Dedifferentiated amniotic fluid mesenchymal stem cell (primary cell): Measurements from ENCODE around the gene DENND1A.
A peak's percentile ranks its signal among the peaks of the same experiment; 100 is the strongest.

ENCODE experiments used
- DNase-seq: peaks from one replicate; pipeline ENCODE4 v3.0.0-alpha.2; 2016; ENCODE audit errors: extremely low spot score

Gene DENND1A

DNA sequence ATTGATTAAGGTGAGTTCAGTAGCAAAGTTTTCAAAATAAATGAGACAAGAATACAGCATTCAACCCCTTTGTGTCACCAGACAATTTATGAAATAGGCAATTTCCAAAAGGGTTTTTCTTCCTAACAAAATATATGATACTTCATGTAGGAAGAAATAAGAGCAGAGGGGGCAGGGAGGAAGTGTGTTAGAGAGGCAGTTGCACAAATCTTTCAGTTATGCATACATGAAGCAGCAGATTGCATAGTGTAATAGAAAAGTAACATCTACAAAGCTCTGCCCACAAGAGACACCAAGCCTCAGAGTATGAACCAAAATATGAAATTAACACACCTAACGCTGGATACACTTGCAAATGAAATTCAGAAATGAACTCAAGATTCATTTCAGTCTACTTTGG lies 157.0 kb downstream of the DENND1A start:
- no peak for DNase-seq

DNA sequence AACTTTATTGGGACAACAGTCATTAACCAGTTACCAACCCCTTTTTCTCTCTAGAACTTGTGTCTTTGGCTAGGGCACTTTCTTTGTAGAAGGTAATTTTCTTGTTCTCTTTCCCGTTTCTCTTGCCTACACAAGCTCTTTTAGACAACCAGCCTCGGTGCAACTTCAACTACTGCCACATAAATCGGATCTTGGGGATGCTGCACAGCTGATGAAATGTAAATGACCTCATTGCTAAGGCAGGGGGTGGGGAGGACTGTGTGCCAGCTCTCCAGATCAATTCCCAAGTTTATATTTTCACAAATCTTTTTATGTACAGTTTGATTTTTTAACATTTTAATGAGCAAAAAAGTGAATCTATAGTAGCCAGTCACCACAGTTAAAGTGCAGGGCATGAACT lies 157.6 kb downstream of the DENND1A start:
- no peak for DNase-seq

DNA sequence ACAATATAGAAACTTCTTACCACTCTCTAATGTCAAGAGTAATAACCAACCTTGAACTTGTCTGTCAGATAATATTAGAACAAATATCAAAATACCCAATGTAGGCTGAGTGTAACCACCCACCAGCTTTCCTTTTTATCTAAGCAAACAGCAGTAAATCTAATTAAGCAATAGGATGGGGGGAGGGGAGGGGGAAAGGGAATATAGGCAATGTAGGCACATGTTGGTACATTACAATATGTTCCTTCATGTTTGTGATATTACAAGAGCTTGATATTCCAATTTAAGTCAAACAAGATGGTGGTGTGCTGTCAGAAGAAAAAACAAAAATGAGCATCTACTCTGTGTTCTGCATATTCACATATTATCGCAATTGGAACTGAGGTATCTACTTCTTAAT lies 158.2 kb downstream of the DENND1A start:
- DNase-seq = no peak

DNA sequence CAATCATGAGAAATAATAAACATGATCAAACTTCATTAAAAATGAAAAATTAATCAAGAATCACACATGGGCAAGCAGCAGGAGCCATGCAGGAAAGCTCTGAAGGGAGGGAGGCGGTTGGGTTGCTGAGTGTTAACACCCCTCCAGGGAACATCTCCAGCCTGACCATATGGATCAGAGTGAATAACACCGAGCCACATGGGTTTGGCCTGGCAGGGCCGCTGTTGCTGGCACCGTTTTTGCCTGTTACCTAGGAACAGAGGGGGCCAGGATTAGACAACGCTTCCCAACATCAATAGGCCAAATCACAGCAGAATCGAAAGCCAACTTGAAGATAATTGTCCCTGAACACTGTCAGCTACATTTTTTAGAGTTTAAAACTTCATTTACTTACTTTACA lies 160.2 kb downstream of the DENND1A start:
- DNase-seq = no peak

DNA sequence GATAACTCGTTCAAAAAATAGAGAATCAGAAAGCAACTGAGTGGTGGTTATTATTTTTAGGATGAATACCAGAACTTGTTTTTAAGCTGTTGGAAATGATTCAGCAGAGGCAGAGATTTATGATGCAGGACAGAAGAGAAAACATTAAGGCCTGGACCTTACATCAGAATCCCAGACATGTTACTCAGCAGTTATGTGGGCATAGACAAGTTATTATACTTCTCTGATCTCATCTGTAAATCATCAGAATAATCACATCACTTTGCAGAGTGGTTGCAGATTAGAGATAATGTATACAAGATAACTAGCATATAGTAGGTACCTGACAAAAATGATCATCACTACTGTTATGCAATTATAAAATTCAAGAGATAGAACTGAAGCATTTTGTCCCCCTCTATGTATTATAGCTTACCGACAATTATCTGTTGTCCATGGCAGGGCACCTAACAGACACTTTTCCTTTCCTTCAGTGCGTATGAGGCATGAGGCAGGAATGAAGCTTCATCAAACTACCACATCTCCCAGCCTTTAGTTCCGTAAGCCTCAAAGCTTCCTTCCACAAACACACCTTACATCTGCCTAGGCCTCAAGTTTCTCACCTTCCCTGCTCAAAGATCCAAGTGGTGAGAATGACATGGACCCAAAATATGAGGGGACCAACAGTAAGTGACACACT lies 165.9 kb downstream of the DENND1A start:
- DNase-seq = peak; percentile 66

DNA sequence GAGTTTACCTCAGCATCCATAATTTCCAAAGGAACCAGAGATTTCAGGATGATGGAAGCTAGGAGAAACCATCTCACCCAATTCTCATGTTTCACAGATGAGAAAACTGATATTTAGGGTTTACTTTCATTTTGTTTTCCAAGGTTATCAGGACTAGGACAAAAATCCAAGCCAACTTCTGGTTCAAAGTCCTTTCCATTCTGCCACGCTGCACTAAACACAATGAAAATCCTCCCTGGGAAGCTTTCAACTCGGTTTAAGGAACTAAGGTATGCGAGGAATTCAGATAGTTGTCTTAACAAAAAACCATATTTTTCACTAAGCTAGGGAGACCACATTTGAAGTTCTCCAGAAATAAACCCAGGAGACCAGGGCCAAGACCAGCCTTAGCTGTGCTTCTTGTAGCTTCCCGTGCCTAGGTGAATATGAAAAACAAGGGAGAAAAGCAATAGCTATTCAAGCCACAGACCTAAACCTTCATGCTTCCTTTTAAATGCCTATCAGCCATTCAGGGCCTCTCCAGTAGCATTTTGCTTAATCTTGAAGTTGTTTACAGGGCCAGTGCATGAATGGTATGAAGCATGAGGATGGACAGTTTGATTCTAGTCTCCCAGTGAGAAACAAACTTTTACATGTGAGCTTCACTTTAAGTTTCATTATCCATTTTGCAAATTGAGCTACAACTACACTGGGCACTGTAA lies 167.9 kb downstream of the DENND1A start:
- DNase-seq = peak; percentile 19

DNA sequence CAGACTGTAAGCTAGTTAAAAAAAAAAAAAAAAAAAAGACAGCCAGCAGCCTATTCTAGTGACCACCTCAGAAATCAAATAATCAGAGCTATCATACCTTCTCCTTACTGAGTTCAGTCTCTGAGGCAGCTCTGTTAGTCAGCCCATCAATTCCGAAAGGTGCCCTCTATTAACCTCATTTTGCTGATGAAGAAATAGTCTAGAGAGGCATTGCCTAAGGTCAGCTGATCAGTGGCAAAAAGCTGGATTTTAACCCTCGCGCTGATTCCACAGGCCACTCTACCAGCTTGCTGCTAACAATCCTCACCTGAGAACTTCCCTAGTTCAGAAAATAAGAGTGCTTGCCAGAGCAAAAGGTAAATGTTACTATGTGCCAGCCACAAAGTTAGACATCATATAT lies 172.0 kb downstream of the DENND1A start:
- no peak for DNase-seq

DNA sequence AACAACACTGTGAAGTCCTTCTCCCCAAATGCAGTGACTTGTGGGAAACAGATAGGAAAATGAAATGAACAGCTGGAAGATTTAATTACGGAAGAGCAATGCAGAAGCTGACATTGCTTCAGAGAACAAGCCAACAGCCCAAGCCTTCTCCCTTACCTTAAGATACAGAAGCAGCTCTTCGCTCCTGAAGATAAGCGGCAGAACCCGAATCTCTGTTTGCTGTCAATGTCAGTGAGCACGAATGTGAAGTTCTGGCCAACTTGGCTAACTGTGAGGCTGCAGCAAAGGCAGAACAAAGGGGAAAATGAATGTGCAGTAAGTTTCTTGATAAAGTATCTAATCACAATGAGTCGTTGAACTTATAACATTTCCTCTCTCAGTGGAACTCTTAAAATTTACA lies 172.4 kb downstream of the DENND1A start:
- no peak for DNase-seq

DNA sequence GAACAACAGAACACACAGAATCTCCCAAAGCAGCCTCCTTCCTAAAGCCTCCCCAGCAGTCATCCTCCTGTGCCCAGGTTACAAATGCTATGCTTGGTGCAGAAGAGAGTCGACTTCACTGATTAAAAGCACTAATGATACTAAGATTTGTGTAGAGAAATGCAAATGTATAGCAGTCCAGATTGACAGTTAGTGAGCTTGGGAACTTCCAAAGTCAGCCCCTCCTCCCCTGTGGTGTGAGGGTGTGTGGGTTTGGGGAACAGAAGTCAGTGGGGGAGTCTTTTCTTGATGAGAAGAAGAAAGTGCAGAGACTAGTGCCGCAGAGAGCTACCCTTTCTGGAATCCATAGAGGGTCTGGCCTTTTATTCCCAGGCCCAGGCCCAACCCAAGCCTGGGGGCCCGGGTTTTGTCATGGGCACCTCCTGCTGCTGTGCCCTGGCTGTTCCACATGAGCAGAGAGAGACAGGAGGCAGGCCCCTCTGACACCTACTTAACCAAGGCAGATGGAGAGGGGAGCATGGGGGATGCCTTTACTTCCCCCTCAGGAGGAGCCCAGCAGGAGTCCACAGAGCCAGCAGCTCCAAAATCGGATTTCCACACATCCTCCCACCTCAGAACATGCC lies 173.3 kb downstream of the DENND1A start:
- no peak for DNase-seq

DNA sequence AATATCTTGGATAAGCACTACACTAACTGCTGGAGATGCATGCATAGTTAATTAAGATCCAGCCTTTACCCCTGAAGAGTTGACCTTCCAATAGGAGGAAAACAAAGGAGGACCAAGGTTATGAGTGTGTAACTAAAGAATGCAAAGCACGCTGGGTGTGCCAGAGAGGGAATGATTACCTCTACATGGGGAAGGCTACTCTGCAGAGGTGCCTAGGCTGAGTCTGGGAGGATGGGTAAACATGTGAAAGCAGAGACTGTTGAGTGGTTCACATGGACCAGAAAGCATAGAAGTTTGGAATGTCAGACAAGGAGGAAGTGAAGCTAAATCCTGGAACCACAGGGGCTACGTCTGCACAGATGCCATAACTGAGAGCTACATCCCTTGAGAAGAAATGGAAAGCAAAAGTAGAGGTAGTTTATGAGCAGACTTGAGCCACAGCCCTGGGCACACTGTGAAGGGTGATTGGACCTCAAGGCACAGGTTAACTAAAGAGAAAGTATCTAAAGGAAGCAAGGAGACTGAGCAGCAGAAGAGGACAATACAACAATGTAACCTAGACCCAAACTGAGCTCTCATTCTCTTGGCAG lies 176.2 kb downstream of the DENND1A start:
- no peak for DNase-seq

DNA sequence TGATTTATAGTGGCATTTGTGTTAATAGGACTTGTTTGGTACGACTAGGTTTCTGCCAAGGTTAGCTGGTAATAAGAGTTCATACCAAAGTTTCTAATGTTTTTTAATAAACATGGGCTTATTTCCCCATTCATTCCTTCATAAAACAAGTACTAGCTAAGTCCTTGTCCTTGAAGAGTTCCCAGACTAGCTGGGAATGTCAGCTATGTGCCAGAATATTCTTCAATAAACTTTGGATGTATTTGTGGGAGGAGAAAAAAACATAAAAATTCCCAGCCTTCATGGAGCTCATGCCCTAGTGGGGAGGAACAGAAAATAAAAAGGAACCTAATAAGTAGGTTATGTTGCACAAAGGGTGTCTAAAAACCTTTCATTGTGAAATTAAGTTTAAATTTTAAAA lies 176.9 kb downstream of the DENND1A start:
- DNase-seq = no peak

DNA sequence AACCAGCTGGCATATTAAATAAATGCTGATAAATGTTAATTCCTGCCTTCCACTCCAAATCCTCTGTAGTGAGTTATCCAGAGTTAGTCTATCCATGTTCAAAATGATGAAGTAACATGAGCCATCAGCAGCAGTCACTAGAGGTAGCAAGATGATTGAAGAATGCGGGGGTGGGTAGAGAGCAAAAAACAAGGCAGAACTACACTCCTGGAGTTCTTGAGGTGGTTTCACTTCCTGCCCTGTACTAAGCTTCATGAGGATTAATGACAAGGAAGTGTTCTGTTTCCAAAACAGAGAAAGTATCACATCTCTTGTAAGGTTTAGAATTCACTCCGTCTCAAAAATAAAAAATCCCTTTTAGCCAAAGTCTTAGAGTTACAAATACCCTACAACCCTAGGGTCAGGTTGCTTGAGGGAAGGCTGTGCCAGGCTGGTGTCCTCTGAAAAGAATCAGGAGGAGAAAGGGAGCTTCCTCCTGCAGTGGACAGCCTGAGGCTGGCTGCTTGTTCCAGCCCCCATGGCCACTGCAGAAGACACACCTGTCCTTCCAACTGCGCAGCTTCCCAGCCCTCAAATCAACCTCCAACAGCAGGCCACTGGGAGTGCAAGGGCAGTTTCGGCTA lies 180.2 kb downstream of the DENND1A start:
- no peak for DNase-seq

DNA sequence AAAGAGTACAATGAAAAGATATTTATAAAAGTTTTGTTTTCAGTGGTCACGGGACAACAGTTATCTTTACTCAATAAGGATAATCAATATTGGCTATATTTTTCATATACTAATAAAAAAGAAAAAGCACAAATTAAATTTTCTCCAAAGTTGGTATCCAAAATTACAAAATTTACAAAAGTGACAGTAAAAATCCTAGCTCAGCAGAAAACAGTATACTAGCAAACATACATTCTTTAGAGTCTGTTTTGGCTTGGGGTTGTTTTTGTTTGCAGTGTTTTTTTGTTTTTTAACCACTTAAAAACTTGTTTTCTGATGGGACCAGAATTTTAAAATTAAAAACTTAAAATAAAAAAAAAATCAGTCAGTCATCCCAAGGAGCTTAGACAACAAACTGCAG lies 183.2 kb downstream of the DENND1A start:
- no peak for DNase-seq

DNA sequence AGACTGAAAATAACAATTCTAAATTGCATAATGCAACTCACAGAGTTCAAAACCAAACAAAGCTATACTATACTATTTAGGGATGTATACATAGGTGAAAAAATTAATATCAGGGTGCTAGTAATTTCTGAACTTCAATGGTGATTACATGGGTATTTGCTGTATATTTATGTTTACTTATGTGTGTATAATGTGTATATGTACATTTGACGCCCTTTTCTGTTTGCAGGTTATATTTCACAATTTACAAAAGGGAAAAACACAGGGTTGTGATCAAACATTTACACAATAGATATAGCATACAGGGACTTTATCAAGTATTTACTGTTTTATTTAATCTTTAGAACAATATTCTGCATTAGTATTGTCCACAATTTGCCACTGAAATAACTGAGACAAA lies 184.0 kb downstream of the DENND1A start:
- DNase-seq = no peak

DNA sequence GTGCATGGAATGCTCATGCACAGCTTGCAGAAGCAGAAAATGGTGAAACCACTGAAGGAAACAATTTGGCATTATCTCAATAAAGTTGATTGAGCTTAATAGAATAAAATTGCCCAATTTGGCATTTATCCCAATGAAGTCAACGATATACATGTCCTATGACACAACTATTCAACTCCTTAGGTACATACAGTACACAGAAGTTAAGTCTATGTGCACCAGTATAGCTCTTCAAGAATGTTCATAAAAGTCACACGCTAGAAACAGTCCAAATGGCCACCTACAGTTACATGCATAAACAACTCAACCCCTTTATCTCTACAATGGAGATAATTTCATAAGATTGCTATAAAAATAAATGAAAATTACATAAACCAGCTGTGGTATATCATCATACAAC lies 184.5 kb downstream of the DENND1A start:
- DNase-seq = no peak

DNA sequence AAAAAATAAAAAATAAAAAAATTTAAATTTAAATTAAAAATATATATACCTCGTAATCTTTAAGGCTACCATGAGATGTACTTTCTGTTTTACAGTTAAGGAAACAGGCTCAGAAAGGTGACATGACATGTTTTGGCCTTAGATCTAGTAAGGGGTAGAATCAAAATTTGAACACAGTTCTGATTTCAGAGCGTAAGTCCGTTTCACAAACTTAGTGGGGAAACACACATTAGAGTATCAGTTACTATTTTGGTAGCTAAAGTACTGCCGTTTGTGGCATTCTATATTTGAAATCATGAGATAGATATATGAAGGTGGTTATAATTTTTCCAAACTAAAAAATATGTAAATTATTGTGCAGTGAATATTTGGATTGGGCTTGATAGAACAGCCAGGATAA lies 186.2 kb downstream of the DENND1A start:
- DNase-seq = no peak

DNA sequence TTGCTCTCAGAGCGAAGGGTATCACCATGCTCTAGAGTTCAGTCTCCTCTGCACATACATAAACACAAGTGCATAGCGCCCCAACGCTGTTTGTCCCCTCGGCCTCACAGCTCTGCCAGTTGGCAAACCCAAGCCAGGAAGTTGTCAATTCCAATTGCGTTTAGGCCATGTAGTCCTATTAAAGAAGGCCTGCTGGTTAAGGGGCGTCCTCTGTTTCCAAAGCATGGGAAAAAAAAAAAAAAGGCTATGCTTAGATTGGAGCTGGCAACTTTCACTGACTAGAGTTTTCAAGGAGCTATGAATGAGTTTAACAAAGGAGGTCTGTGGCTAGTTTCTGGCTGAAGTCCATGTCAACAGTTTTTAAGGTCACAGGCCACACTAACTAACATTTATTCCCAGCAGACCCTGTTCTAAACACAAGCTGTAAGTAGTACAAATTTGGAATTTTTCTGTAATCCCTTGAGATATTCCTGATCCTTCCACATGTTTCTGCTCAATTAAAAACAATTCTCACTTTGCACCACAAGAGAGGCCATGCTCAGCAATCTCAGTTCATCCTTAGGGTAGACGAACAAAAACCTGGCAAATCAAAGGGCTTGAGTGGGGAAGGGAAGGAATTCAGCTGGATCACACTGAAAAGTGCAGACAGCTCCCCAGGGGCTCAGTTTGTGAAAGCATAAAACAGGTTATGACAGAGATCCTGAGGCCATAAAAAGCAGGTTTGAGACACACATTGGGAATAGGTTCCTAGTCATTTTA lies 187.7 kb downstream of the DENND1A start:
- no peak for DNase-seq

DNA sequence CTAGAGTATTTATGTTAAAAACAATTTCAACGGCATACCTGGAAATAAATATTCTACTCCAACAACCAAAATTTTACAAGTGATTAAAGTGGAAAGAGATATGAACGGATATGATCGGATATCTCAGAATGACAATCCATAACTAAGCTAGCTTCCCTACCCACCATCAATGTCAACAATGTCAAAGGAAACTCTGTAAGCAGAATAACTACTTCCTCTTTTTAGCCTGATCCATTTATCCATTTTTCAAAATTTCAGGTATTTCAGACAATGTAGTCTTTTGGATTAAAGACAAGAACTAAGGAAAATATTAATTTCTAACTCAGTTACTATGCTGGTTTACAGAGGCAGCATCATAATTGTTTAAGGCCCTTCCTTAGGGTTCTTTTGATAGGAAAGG lies 188.7 kb downstream of the DENND1A start:
- no peak for DNase-seq

DNA sequence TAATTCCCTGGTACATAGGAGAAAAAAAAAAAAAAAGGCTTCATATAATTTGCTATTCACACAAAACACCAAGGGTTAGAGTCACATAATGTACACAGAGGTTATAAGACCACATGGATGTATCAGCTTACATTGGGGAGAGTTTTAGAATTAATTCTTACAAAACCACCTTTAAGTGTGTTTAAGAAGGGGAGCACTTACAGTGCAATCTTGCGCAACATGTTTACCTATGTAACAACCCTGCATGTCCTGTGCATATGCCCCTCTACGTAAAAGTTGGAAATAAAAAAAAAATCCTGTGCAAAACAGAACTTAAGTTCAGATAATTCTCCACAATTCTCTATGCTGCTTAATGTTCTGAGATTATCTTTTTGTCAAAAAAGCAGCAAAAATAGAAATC lies 190.0 kb downstream of the DENND1A start:
- DNase-seq = no peak

DNA sequence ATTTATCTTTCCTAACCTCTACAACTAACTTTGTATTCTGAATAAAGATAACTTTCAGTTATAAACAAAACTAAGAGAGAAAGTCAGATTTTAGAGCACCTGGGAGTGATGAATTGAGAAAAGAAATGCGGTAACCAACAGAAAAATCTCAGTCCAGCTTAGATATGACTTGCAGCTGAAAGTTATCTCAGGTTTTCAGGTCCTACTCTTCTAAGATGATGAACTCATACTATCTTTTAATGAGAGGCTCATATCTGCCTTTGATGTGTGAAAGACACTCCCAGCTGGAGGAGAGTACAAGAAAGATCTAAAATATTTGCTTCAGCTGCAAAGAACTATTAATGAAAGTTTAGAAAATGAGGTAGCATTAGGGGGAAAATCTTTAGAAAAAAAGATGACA lies 190.5 kb downstream of the DENND1A start:
- DNase-seq = no peak

DNA sequence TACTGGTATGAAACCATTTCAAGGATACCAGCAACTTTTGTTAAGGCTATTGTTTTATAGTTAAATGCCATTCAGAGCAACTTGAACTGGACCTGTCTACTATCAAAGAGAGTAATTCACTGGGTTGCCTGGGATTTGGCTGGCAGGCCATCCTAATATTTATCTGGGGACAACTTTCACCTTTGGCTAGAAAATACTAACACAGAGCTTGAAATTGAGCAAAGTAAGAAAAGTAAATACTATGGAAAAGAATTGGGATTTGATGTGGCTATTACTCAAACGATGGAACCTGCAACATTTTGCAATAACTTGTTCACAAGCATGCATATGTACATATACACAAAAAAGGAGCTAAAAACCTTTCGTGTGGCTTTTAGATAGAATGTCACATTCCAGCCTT lies 191.3 kb downstream of the DENND1A start:
- DNase-seq = no peak

DNA sequence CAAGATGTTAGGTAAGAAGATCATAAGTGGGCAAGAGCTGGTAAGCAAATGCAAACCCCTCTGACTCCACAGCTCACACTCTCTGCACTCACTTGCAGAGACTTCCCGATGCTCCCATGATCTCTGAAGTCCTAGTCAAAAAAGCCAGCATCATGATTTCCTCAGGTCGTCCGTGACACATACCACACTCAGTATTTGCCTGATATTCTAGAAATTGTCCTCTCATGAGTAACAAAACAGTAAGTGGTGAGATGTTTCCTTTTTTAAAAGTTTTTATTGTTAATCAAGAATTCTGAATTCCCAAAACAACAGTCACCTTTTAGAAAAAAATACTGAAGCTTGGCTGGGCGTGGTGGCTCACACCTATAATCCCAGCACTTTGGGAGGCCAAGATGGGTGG lies 194.6 kb downstream of the DENND1A start:
- no peak for DNase-seq
